HL-60/S4 (cell line): ENCODE data around the gene ANK3.

Experiments
- in situ Hi-C: fragments of 300-500 bp; cut with MboI; formaldehyde crosslinking; loops from 2 replicates; pipeline ENCODE4 v1.14.3; 2022; ENCODE audit warnings: low sequenced_read_pairs

Gene ANK3

GRCh38 chr10:60348982-60349381 is 40.7 kb downstream of the ANK3 start:
- in situ Hi-C loops, result no loop called here

GRCh38 chr10:60347270-60347669 is 42.4 kb downstream of the ANK3 start:
- in situ Hi-C loops, result no loop called here

- in situ Hi-C loops, result no loop called here
Measured at GRCh38 chr10:60346661-60347060, 43.0 kb downstream of the ANK3 start.

- in situ Hi-C loops, result no loop called here
Measured at GRCh38 chr10:60343254-60343653, 46.4 kb downstream of the ANK3 start.

GRCh38 chr10:60341969-60342368 is 47.7 kb downstream of the ANK3 start:
- in situ Hi-C loops, result no loop called here

- in situ Hi-C loops, result no loop called here
Measured at GRCh38 chr10:60340973-60341372, 48.7 kb downstream of the ANK3 start.

- in situ Hi-C loops, result no loop called here
Measured at GRCh38 chr10:60339757-60340156, 49.9 kb downstream of the ANK3 start.

GRCh38 chr10:60338786-60339185 is 50.9 kb downstream of the ANK3 start:
- in situ Hi-C loops, result no loop called here

GRCh38 chr10:60338002-60338564 is 51.6 kb downstream of the ANK3 start:
- in situ Hi-C loops, result no loop called here

GRCh38 chr10:60336901-60337630 is 52.6 kb downstream of the ANK3 start:
- in situ Hi-C loops, result no loop called here

GRCh38 chr10:60335708-60336107 is 54.0 kb downstream of the ANK3 start:
- in situ Hi-C loops, result no loop called here

- in situ Hi-C loops, result no loop called here
Measured at GRCh38 chr10:60334991-60335390, 54.7 kb downstream of the ANK3 start.

GRCh38 chr10:60332371-60332770 is 57.3 kb downstream of the ANK3 start:
- in situ Hi-C loops, result no loop called here

- in situ Hi-C loops, result no loop called here
Measured at GRCh38 chr10:60331886-60332285, 57.8 kb downstream of the ANK3 start.

GRCh38 chr10:60323162-60323561 is 66.5 kb downstream of the ANK3 start:
- in situ Hi-C loops, result no loop called here

- in situ Hi-C loops, result no loop called here
Measured at GRCh38 chr10:60320666-60321065, 69.0 kb downstream of the ANK3 start.

- in situ Hi-C loops, result no loop called here
Measured at GRCh38 chr10:60316029-60316428, 73.6 kb downstream of the ANK3 start.

GRCh38 chr10:60315311-60315710 is 74.4 kb downstream of the ANK3 start:
- in situ Hi-C loops, result no loop called here

GRCh38 chr10:60314069-60314940 is 75.4 kb downstream of the ANK3 start:
- in situ Hi-C loops, result no loop called here

GRCh38 chr10:60313589-60313952 is 76.1 kb downstream of the ANK3 start:
- in situ Hi-C loops, result no loop called here

GRCh38 chr10:60312818-60313588 is 76.7 kb downstream of the ANK3 start:
- in situ Hi-C loops, result no loop called here
